GM18526 (cell line): ENCODE data around the gene OR4D1.

ENCODE experiments used
- POLR2A ChIP-seq: IDR thresholded peaks from 3 replicates; pipeline ENCODE4 v1.6.1; 2011; ENCODE audit not compliant: insufficient read length; ENCODE audit errors: extremely low read depth

OR4D1 gene

GRCh38 chr17:58144801-58145200, 3.4 kb upstream of the OR4D1 start:
- TF ChIP-seq POLR2A: no peak

DNA sequence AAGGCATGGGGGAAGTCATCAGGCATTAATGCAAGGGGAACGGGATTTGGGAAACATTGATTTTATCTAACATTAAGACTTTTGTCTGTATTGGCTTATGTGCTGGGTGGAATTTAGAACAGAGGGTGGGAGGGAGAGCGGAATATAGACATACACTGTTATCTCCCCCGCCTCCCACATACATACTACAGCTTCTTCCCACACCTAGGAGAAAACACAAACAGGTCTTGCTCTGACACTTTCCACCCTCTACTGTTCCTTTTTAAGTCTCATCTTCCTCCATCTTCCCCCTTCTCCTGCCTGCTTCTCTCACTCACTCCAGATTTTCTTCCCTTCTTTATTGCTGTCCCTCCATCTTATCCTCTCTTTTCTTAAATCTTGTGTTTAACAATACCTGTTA, 425 bp downstream of the OR4D1 start:
- no peak for TF ChIP-seq POLR2A

GRCh38 chr17:58150394-58150793, 2.2 kb downstream of the OR4D1 start:
- TF ChIP-seq POLR2A: no peak

- TF ChIP-seq POLR2A: no peak
These were observed 4.9 kb downstream of the OR4D1 start for GRCh38 chr17:58153046-58153445.

DNA sequence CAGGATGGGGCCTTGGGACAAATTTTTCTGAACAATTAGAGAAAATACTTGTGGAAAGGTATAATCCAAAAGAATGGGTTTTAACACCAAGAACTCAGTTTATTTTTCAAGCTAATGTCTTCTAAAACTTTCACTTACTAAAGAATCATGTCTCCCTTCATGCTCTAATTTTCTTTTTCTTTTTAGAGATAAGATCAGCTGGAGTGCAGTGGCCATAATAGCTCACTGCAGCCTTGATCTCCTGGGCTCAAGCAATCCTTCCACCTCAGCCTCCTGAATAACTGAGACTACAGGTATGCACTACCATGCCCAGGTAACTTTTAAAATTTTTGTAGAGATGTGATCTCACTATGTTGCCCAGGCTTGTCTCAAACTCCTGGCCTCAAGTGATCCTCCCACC, 5.5 kb downstream of the OR4D1 start:
- TF ChIP-seq POLR2A: no peak

GRCh38 chr17:58156839-58157803, 8.9 kb downstream of the OR4D1 start:
- TF ChIP-seq POLR2A: no peak

DNA sequence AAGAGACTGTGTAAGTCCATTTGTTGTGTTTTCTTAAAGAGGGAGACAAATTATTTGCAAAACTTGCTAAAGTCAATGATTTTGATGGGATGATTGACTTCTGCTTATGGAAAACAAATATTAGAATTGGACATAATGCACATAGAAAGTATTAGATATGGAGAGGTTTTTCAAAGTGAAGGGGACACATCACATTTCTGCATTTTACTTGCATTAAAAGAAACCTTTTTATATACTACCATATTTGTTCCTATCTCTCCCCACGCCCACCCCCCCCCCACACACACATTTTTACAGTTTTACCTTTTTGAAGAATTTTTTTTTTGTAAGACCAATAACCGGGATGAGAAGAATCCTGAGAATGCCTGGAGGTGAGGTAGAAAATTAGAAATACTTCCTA, 10.0 kb downstream of the OR4D1 start:
- TF ChIP-seq POLR2A: no peak

GRCh38 chr17:58161566-58161965, 13.4 kb downstream of the OR4D1 start:
- no peak for TF ChIP-seq POLR2A

DNA sequence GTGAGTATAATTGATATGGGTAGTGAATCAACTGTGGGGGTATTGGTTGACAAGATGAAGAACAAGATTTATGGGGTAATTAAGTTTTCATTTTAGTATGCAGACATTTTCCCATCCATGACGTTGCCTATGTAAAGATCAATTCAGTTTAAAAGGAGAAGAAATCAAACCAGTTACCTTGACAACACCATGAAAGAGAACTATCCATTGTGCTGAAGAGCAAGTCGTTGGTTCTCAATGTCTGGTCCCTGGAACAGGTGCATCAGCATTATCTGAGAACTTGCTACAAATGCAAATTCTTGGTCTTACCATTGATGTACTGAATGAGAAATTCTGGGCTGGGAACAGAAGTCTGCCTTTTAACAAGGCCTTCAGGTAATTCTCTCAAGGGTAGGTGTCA, 17.8 kb downstream of the OR4D1 start:
- TF ChIP-seq POLR2A: no peak

GRCh38 chr17:58166682-58167081, 18.5 kb downstream of the OR4D1 start, which contains the start of gene OR4D2:
Gene OR4D2 (plus strand): TSS chr17:58166982. CDS start chr17:58169656, 2,674 bp downstream.
- no peak for TF ChIP-seq POLR2A

DNA sequence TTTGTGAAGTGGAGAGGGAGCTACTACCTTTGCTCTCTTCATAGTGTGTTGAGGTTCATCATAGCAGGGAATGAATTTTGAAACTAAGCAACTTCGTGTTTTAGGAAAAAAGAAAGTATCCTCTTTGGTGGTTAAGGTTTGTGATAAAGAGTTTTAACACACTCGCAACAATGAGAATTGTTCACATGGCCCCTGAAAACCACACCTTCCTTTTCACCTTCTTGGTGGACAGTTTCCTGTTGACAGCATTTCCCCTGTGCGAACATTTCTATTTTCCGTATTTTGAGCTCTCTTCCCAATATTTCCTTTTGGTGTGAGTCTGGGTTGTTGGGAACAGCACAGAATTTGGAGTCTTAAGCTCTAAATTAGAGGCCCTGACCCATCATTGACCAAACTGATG, 22.4 kb downstream of the OR4D1 start:
- TF ChIP-seq POLR2A: no peak

- TF ChIP-seq POLR2A: no peak
These were observed 24.3 kb downstream of the OR4D1 start for GRCh38 chr17:58172369-58173071.

DNA sequence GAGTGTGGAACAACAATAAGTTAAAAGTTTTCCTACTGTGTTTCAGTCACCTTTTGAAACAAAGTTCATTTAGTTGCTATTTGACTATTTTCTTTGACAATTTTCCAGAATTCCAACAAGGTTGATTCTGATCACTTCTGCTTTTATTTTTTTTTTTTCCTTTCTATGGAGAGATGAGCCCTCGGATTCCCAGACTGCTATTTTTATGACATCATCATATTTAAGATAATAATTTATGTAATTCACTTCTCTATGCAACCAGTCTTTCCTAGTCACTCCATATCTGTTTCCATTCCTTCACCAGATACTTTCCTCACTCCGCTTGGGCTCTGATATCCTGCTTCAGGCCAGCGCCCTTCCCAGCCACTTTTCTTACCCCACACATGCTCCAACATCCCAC, 26.7 kb downstream of the OR4D1 start:
- TF ChIP-seq POLR2A: no peak

DNA sequence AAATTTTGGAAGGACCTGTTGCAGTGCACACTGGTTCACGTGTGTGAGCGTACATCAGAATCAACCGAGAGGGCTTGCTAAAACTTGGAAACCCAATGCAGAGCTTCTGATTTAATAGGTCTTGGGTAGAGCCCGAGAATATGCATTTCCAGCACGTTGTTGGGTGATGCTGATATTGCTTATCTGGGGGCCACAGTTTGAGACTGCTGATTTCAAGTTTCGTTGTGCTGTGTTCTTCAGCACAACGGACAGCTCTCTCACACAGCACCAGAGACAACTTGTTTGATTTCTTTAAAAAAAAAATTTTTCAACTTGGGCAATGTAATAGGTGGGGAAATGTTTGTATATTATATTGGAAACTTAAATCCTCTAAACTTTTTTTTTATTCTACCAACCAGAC, 28.0 kb downstream of the OR4D1 start:
- TF ChIP-seq POLR2A: no peak

DNA sequence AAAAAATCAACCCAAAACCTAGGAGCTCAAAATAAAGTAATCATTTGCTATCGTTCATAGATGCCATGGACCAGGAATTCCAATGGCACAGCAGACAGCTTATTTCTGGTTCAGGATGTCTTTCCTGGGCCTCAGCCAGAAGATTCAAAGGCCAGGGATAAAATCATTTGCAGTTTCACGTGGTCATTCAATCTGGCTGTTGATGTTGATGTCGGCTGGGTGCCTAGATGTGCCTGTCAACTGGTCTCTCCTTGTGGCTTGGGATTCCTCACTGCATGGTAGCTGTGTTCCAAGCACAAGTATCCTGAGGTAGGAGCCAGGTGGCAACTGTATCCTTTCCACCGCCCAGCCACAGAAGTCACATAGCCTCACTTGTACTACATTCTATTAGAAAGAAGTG, 33.6 kb downstream of the OR4D1 start:
- no peak for TF ChIP-seq POLR2A

- TF ChIP-seq POLR2A: no peak
These were observed 35.3 kb downstream of the OR4D1 start for GRCh38 chr17:58183514-58183913.
